Parathyroid adenoma (tissue), 2 donors: ENCODE results near the gene IL1R1.

Experiments
- H2AFZ ChIP-seq: fragments of 300-600 bp; sonication (generic); one replicate; pipeline ENCODE4 v1.7.0; 2017; ENCODE audit warnings: antibody characterized with exemption, mild to moderate bottlenecking
- H3K27ac ChIP-seq: fragments of 300-600 bp; sonication (generic); one replicate; pipeline ENCODE4 v1.7.0; 2017
- H3K27me3 ChIP-seq: fragments of 300-600 bp; sonication (generic); one replicate; pipeline ENCODE4 v1.7.0; 2017; ENCODE audit warnings: low read length; ENCODE audit not compliant: control insufficient read depth, insufficient read depth
- H3K36me3 ChIP-seq: fragments of 300-600 bp; sonication (generic); one replicate; pipeline ENCODE4 v1.7.0; 2017; ENCODE audit warnings: low read length; ENCODE audit not compliant: control insufficient read depth, insufficient read depth
- H3K4me1 ChIP-seq: fragments of 300-600 bp; sonication (generic); one replicate; pipeline ENCODE4 v1.7.0; 2017; ENCODE audit warnings: control low read depth
- H3K4me2 ChIP-seq: fragments of 300-600 bp; sonication (generic); one replicate; pipeline ENCODE4 v1.7.0; 2017; ENCODE audit warnings: low read length
- H3K4me3 ChIP-seq: fragments of 300-600 bp; sonication (generic); one replicate; pipeline ENCODE4 v1.7.0; 2017; ENCODE audit warnings: low read depth, low read length
- H3K79me2 ChIP-seq: fragments of 300-600 bp; sonication (generic); one replicate; pipeline ENCODE4 v1.7.0; 2017; ENCODE audit warnings: control low read depth
- H3K9ac ChIP-seq: fragments of 300-600 bp; sonication (generic); one replicate; pipeline ENCODE4 v1.7.0; 2017; ENCODE audit warnings: mild to moderate bottlenecking
- H3K9me3 ChIP-seq: fragments of 300-600 bp; sonication (generic); one replicate; pipeline ENCODE4 v1.7.0; 2017; ENCODE audit warnings: low read length; ENCODE audit not compliant: control insufficient read depth
- CTCF ChIP-seq: fragments of 300-600 bp; sonication (generic); IDR thresholded peaks from one replicate; pipeline ENCODE4 v1.7.0; 2017; ENCODE audit warnings: antibody characterized with exemption, mild to moderate bottlenecking
- donor health status: primary hyperparathyroidism.

The IL1R1 gene

GRCh38 chr2:102098756-102099155, 43.8 kb upstream of the IL1R1 start:
- Histone ChIP-seq H2AFZ (no peak overlapping the region), H3K4me1 (peaks cover 31% of the 10 kb centered on the region), H3K27ac (no peak overlapping the region), H3K4me3 (no peak overlapping the region), H3K9me3 (peaks cover 3% of the 10 kb centered on the region), H3K79me2 (no peaks in the 10 kb centered on the region), H3K36me3 (no peaks in the 10 kb centered on the region), H3K9ac (no peak overlapping the region), H3K27me3 (no peaks in the 10 kb centered on the region), H3K4me2 (no peak overlapping the region)
- TF ChIP-seq CTCF, result no peak

- Histone ChIP-seq H3K27ac (peak overlapping the region; percentile 47), H3K4me1 (peaks cover 33% of the 10 kb centered on the region), H2AFZ (peak overlapping the region; percentile 51), H3K27me3 (no peaks in the 10 kb centered on the region), H3K4me3 (no peak overlapping the region), H3K79me2 (no peaks in the 10 kb centered on the region), H3K9ac (no peak overlapping the region), H3K9me3 (peaks cover 3% of the 10 kb centered on the region), H3K36me3 (no peaks in the 10 kb centered on the region), H3K4me2 (no peak overlapping the region)
- TF ChIP-seq CTCF, result no peak
These were observed 42.8 kb upstream of the IL1R1 start for GRCh38 chr2:102099536-102100298.

- H3K4me1 ChIP-seq, result peaks cover 27% of the 10 kb centered on the region
- H3K79me2 ChIP-seq, result no peaks in the 10 kb centered on the region
- no peaks in the 10 kb centered on the region for H3K36me3 ChIP-seq
- no peak for TF ChIP-seq CTCF
- H2AFZ ChIP-seq, result peak overlapping the region; percentile 35
- H3K4me2 ChIP-seq, result no peak overlapping the region
- no peak overlapping the region for H3K4me3 ChIP-seq
- no peak overlapping the region for H3K9ac ChIP-seq
- peaks cover 3% of the 10 kb centered on the region for H3K9me3 ChIP-seq
- peak overlapping the region; percentile 47 for H3K27ac ChIP-seq
- no peaks in the 10 kb centered on the region for H3K27me3 ChIP-seq
These were observed 42.0 kb upstream of the IL1R1 start for GRCh38 chr2:102100371-102101096.

GRCh38 chr2:102101097-102101848, 41.3 kb upstream of the IL1R1 start:
- no peak overlapping the region for H3K4me2 ChIP-seq
- no peak overlapping the region for H3K9ac ChIP-seq
- TF ChIP-seq CTCF, result no peak
- H3K27ac ChIP-seq, result no peak overlapping the region
- H3K9me3 ChIP-seq, result peaks cover 3% of the 10 kb centered on the region
- no peak overlapping the region for H3K4me3 ChIP-seq
- no peaks in the 10 kb centered on the region for H3K79me2 ChIP-seq
- peaks cover 27% of the 10 kb centered on the region for H3K4me1 ChIP-seq
- H2AFZ ChIP-seq, result no peak overlapping the region
- H3K36me3 ChIP-seq, result no peaks in the 10 kb centered on the region
- no peaks in the 10 kb centered on the region for H3K27me3 ChIP-seq
